ENCODE measurements around the gene FOXP1. TPM values are rescaled to one million over a fixed set of nuclear protein-coding genes. Genes with fewer than 3 reads are reported as not detected.

Gene FOXP1
- total RNA-seq, 1 donor from 2014 or later: 33.2 TPM

- TF ChIP-seq CTCF (IDR thresholded peaks at IDR 0.05; ENCODE audit: insufficient read depth, low read length, severe bottlenecking): no peak
- H3K4me3 ChIP-seq (ENCODE audit: low read depth, low read length): no peak overlapping the region
- DNase-seq (ENCODE audit: low read depth) (no peak), FAIRE-seq (no peak)
- no peaks in the 10 kb centered on the region for H3K27me3 ChIP-seq (ENCODE audit: control insufficient read depth, insufficient read depth, low read length)
- no peaks in the 10 kb centered on the region for H3K36me3 ChIP-seq (ENCODE audit: control insufficient read depth, insufficient read depth, low read length)
Measured at GRCh38 chr3:71517271-71517791, 66.2 kb downstream of the FOXP1 start.

- H3K4me3 ChIP-seq (ENCODE audit: low read depth, low read length): no peak overlapping the region
- DNase-seq (ENCODE audit: low read depth): no peak
- no peaks in the 10 kb centered on the region for H3K36me3 ChIP-seq (ENCODE audit: control insufficient read depth, insufficient read depth, low read length)
- no peaks in the 10 kb centered on the region for H3K27me3 ChIP-seq (ENCODE audit: control insufficient read depth, insufficient read depth, low read length)
- no peak for FAIRE-seq
- no peak for TF ChIP-seq CTCF (IDR thresholded peaks at IDR 0.05; ENCODE audit: insufficient read depth, low read length, severe bottlenecking)
Measured at GRCh38 chr3:71515636-71516365, 67.7 kb downstream of the FOXP1 start.

GRCh38 chr3:71514621-71515020 is 68.9 kb downstream of the FOXP1 start:
- DNase-seq (ENCODE audit: low read depth): peak; percentile 68
- Histone ChIP-seq H3K4me3 (ENCODE audit: low read depth, low read length) (no peak overlapping the region), H3K27me3 (ENCODE audit: control insufficient read depth, insufficient read depth, low read length) (no peaks in the 10 kb centered on the region), H3K36me3 (ENCODE audit: control insufficient read depth, insufficient read depth, low read length) (no peaks in the 10 kb centered on the region)
- no peak for TF ChIP-seq CTCF (IDR thresholded peaks at IDR 0.05; ENCODE audit: insufficient read depth, low read length, severe bottlenecking)
- FAIRE-seq: no peak

GRCh38 chr3:71513515-71513914 is 70.0 kb downstream of the FOXP1 start:
- Histone ChIP-seq H3K4me3 (ENCODE audit: low read depth, low read length) (no peak overlapping the region), H3K36me3 (ENCODE audit: control insufficient read depth, insufficient read depth, low read length) (no peaks in the 10 kb centered on the region), H3K27me3 (ENCODE audit: control insufficient read depth, insufficient read depth, low read length) (no peaks in the 10 kb centered on the region)
- TF ChIP-seq CTCF (IDR thresholded peaks at IDR 0.05; ENCODE audit: insufficient read depth, low read length, severe bottlenecking): no peak
- no peak for DNase-seq (ENCODE audit: low read depth)
- no peak for FAIRE-seq

- Histone ChIP-seq H3K27me3 (ENCODE audit: control insufficient read depth, insufficient read depth, low read length) (no peaks in the 10 kb centered on the region), H3K4me3 (ENCODE audit: low read depth, low read length) (no peak overlapping the region), H3K36me3 (ENCODE audit: control insufficient read depth, insufficient read depth, low read length) (no peaks in the 10 kb centered on the region)
- DNase-seq (ENCODE audit: low read depth) (peak; percentile 66), FAIRE-seq (peak; percentile 84)
- TF ChIP-seq CTCF (IDR thresholded peaks at IDR 0.05; ENCODE audit: insufficient read depth, low read length, severe bottlenecking): no peak
Measured at GRCh38 chr3:71513081-71513480, 70.4 kb downstream of the FOXP1 start.

- no peak for DNase-seq (ENCODE audit: low read depth)
- TF ChIP-seq CTCF (IDR thresholded peaks at IDR 0.05; ENCODE audit: insufficient read depth, low read length, severe bottlenecking): no peak
- H3K36me3 ChIP-seq (ENCODE audit: control insufficient read depth, insufficient read depth, low read length): no peaks in the 10 kb centered on the region
- peak; percentile 72 for FAIRE-seq
- H3K27me3 ChIP-seq (ENCODE audit: control insufficient read depth, insufficient read depth, low read length): no peaks in the 10 kb centered on the region
- no peak overlapping the region for H3K4me3 ChIP-seq (ENCODE audit: low read depth, low read length)
Measured at GRCh38 chr3:71512544-71512943, 71.0 kb downstream of the FOXP1 start.

Data from bronchial epithelial cell (primary cell).